Upper lobe of left lung (tissue), 6 donors: Measurements from ENCODE around the gene RETREG2. TPM values are rescaled to one million over a fixed set of nuclear protein-coding genes. Genes with fewer than 3 reads are reported as not detected.

Source experiments
- ATAC-seq, 2 donors: fragments of 200-7000 bp; cut with Tn5 transposase; one replicate each; pipeline ENCODE4 v1.9.1; 2022; ENCODE audit warnings: mild to moderate bottlenecking in 2 of 2, moderate library complexity in 2 of 2; ENCODE audit not compliant: low FRiP score in 2 of 2
- DNase-seq, 2 donors: peaks; one replicate each; pipeline ENCODE4 v3.0.0-alpha.2; 2019 to 2020
- H3K27ac ChIP-seq, 4 donors: fragments of 200-600 bp; sonication (generic); one replicate each; pipeline ENCODE4 v1.5.1; 2016 to 2019
- H3K27me3 ChIP-seq, 4 donors: fragments of 200-600 bp; sonication (generic); one replicate each; pipeline ENCODE4 v1.5.1; 2017 to 2019
- H3K36me3 ChIP-seq, 4 donors: fragments of 200-600 bp; sonication (generic); one replicate each; pipeline ENCODE4 v1.5.1; 2016 to 2019
- H3K4me1 ChIP-seq, 4 donors: fragments of 200-600 bp; sonication (generic); one replicate each; pipeline ENCODE4 v1.5.1; 2018 to 2019
- H3K4me3 ChIP-seq, 4 donors: fragments of 200-600 bp; sonication (generic); one replicate each; pipeline ENCODE4 v1.5.1; 2017 to 2019; ENCODE audit warnings: mild to moderate bottlenecking in 2 of 4, moderate library complexity in 1 of 4
- H3K9me3 ChIP-seq, 4 donors: fragments of 200-600 bp; sonication (generic); one replicate each; pipeline ENCODE4 v1.5.1; 2018 to 2019
- CTCF ChIP-seq, 6 experiments: fragments of 450-650 bp in 4 of 6; fragments of 200-600 bp in 2 of 6; sonication (generic) in 2 of 6; IDR thresholded peaks; one replicate each; pipeline ENCODE4 v1.5.1; 2016 to 2019; ENCODE audit warnings: antibody characterized with exemption in 6 of 6
- EP300 ChIP-seq, 4 donors: sonication (generic); formaldehyde crosslinking; IDR thresholded peaks; one replicate each; pipeline ENCODE4 v1.5.1; 2017; ENCODE audit warnings: antibody characterized with exemption in 4 of 4, control low read depth in 2 of 4
- POLR2A ChIP-seq, 4 donors: fragments of 450-650 bp; IDR thresholded peaks; one replicate each; pipeline ENCODE4 v1.5.1; 2016 to 2017; ENCODE audit warnings: antibody characterized with exemption in 4 of 4, mild to moderate bottlenecking in 2 of 4
- POLR2AphosphoS5 ChIP-seq, 2 donors: sonication (generic); formaldehyde crosslinking; IDR thresholded peaks; one replicate each; pipeline ENCODE4 v1.5.1; 2017; ENCODE audit warnings: antibody characterized with exemption in 2 of 2
- WGBS, 2 donors: methylation state at CpG; one replicate each; pipeline ENCODE4 v1.1.5; 2017 to 2018; 5-methylcytosine and 5-hydroxymethylcytosine counted together
- total RNA-seq, 6 donors: library from RNA; depleted of rRNA in 4 of 6; stranded (reverse); fragments of >200 nt in 4 of 6; gene quantifications; one replicate each; pipeline versions ENCODE4 v1.1.0 to v1.2.1, GENCODE V29; 2016 to 2021
- donor health status: DM: no; HTN: no; CAD: no; lungs with moderate emphysema.
- donor health status: DM: no; HTN: yes; CAD: no; lungs with severe emphysema.

RETREG2 gene, protein sequence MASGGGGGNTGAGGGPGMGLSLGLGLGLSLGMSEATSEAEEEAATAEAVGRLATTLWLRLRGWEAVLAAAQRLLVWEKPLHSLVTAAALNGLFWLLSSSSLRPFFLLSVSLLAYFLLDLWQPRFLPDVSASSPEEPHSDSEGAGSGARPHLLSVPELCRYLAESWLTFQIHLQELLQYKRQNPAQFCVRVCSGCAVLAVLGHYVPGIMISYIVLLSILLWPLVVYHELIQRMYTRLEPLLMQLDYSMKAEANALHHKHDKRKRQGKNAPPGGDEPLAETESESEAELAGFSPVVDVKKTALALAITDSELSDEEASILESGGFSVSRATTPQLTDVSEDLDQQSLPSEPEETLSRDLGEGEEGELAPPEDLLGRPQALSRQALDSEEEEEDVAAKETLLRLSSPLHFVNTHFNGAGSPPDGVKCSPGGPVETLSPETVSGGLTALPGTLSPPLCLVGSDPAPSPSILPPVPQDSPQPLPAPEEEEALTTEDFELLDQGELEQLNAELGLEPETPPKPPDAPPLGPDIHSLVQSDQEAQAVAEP
- 100 to 1,000 TPM in 1 of 6 donors, 10 to 100 TPM in 5; 46.1 to 100 (median 60.5) TPM for total RNA-seq

- WGBS, 2 donors = 0% methylated on average over 16 to 20 of the region's 67 CpGs
- no peaks in the 10 kb centered on the region for H3K9me3 ChIP-seq
- peaks cover 28 to 58% (median 51%) of the 10 kb centered on the region in 4 donors for H3K36me3 ChIP-seq
- TF ChIP-seq POLR2AphosphoS5 (IDR thresholded peaks at IDR 0.05) = peak; percentile 96 to 97
- TF ChIP-seq EP300 (IDR thresholded peaks at IDR 0.05) = peak in 2 of 4 donors; percentile 24 to 37
- TF ChIP-seq POLR2A (IDR thresholded peaks at IDR 0.05) = peak; percentile 78 to 99 (median 94)
- TF ChIP-seq CTCF (IDR thresholded peaks at IDR 0.05) = peak; percentile 51 to 83 (median 67)
- peak within 1 kb of the TSS; percentile 79 to 92 (median 86) for H3K4me3 ChIP-seq
- H3K27me3 ChIP-seq = no peaks in the 10 kb centered on the region
- peaks cover 23 to 35% (median 26%) of the 10 kb centered on the region in 4 donors for H3K4me1 ChIP-seq
- peak within 1 kb of the TSS; percentile 96 to 99 (median 98) for H3K27ac ChIP-seq
- peak; percentile 89 to 95 for DNase-seq
- ATAC-seq = peak; percentile 92 to 93
Measured at GRCh38 chr2:219177552-219178376, at the start of gene RETREG2. Gene RETREG2 (plus strand): TSS chr2:219178275. CDS start chr2:219178353, 78 bp downstream.

- Histone ChIP-seq H3K27ac (peak overlapping the region in 1 of 4 donors; percentile 18), H3K4me1 (peaks cover 28 to 46% (median 41%) of the 10 kb centered on the region in 4 donors), H3K4me3 (no peak overlapping the region), H3K36me3 (no peaks in the 10 kb centered on the region), H3K27me3 (no peaks in the 10 kb centered on the region), H3K9me3 (no peaks in the 10 kb centered on the region)
- ATAC-seq = no peak
- TF ChIP-seq POLR2AphosphoS5 (IDR thresholded peaks at IDR 0.05) (no peak), POLR2A (IDR thresholded peaks at IDR 0.05) (no peak), CTCF (IDR thresholded peaks at IDR 0.05) (no peak), EP300 (IDR thresholded peaks at IDR 0.05) (no peak)
- no peak for DNase-seq
- 54 to 75% methylated on average over 7 of the region's 7 CpGs for WGBS, 2 donors
Measured at GRCh38 chr2:219128396-219128795, 49.7 kb upstream of the RETREG2 start.

DNA sequence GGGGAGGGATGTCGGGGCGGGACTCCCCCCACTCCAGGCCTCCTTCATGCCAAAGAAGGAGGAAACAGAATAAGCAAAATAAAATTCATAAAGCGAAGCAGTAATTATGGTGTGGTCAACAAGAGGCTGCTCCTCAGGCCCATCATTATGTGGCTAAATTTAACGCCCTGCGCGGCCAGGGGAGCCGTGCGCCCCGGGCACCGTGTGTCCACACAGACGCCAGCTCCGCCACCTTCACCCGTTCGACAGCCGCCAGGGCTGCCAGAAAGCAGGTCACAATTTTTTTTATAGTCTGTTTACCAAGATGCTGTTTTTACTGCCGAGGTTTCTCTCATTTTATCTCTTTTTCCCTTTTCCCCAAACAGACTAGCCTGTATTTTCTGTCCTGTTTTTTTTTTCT is 48.5 kb upstream of the RETREG2 start:
- H3K4me1 ChIP-seq = peaks cover 20 to 34% (median 29%) of the 10 kb centered on the region in 4 donors
- H3K27me3 ChIP-seq = no peaks in the 10 kb centered on the region
- ATAC-seq (no peak), DNase-seq (peak in 1 of 2 donors; percentile 68)
- TF ChIP-seq POLR2AphosphoS5 (IDR thresholded peaks at IDR 0.05) = no peak
- no peak for TF ChIP-seq EP300 (IDR thresholded peaks at IDR 0.05)
- no peak for TF ChIP-seq POLR2A (IDR thresholded peaks at IDR 0.05)
- TF ChIP-seq CTCF (IDR thresholded peaks at IDR 0.05) = no peak
- no peaks in the 10 kb centered on the region for H3K36me3 ChIP-seq
- H3K9me3 ChIP-seq = no peaks in the 10 kb centered on the region
- H3K4me3 ChIP-seq = no peak overlapping the region
- WGBS, 2 donors = 95 to 98% methylated on average over 16 of the region's 16 CpGs
- H3K27ac ChIP-seq = no peak overlapping the region

DNA sequence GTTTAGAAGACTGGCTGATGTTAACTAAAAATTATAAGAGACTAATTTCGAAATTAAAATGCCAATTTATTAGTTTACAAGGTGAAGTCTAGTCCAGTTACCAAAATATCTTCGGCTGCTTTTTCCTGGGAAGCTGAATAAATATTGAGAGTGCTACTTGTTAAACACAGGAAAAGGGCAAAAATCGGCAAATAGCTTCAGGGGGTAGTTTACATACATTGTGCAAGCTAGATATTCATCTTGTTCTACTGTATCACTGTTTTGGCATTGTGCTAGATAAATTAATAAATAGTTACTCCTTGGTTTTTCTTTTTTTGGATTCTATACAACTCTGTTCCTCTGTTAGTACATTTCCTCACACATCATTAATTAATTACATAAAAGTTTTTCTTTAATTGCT is 46.7 kb upstream of the RETREG2 start:
- Histone ChIP-seq H3K27ac (no peak overlapping the region), H3K27me3 (no peaks in the 10 kb centered on the region), H3K4me3 (no peak overlapping the region), H3K36me3 (no peaks in the 10 kb centered on the region), H3K9me3 (no peaks in the 10 kb centered on the region), H3K4me1 (peaks cover 9 to 20% (median 12%) of the 10 kb centered on the region in 4 donors)
- ATAC-seq (no peak), DNase-seq (no peak)
- 42 to 48% methylated on average over 3 of the region's 3 CpGs for WGBS, 2 donors
- TF ChIP-seq CTCF (IDR thresholded peaks at IDR 0.05) = no peak
